Natural killer cell (primary cell): ENCODE measurements around the gene BANF1. TPM values are rescaled to one million over a fixed set of nuclear protein-coding genes. Genes with fewer than 3 reads are reported as not detected.
A peak's percentile ranks its signal among the peaks of the same experiment; 100 is the strongest.

ENCODE experiments used
- ATAC-seq, 3 donors: fragments of 150-1000 bp in 2 of 3; fragments of 200-7000 bp in 1 of 3; cut with Tn5 transposase; 1 replicate in 1 of 3; 2 replicates in 2 of 3; pipeline ENCODE4 v1.10.0; 2021; ENCODE audit warnings: mild to moderate bottlenecking in 2 of 3, moderate library complexity in 2 of 3
- DNase-seq, 2 donors: peaks; one replicate each; pipeline versions ENCODE4 v3.0.0 to v3.0.0-alpha.2; 2013 to 2021; ENCODE audit warnings: mixed read lengths in 1 of 2
- H3K27ac ChIP-seq: one replicate; pipeline ENCODE4 v1.5.1; 2013; ENCODE audit warnings: mild to moderate bottlenecking, low read length
- H3K27me3 ChIP-seq: one replicate; pipeline ENCODE4 v1.6.1; 2013; ENCODE audit warnings: low read length; ENCODE audit not compliant: control insufficient read depth, insufficient read depth
- H3K36me3 ChIP-seq: one replicate; pipeline ENCODE4 v1.6.1; 2013; ENCODE audit warnings: low read length; ENCODE audit not compliant: control insufficient read depth, insufficient read depth
- H3K4me1 ChIP-seq: one replicate; pipeline ENCODE4 v1.6.1; 2013; ENCODE audit warnings: low read length; ENCODE audit not compliant: control insufficient read depth, insufficient read depth
- H3K4me3 ChIP-seq: one replicate; pipeline ENCODE4 v1.5.1; 2013; ENCODE audit warnings: low read length
- H3K9me3 ChIP-seq: one replicate; pipeline ENCODE4 v1.6.1; 2013; ENCODE audit warnings: low read length; ENCODE audit not compliant: control insufficient read depth, insufficient read depth
- H3K27ac Mint-ChIP-seq, 2 donors: one replicate each; pipeline ENCODE4 v1.8.0; 2022; ENCODE audit warnings: mild to moderate bottlenecking in 2 of 2, mixed read lengths in 2 of 2, moderate library complexity in 1 of 2
- H3K27me3 Mint-ChIP-seq, 2 donors: one replicate each; pipeline ENCODE4 v1.8.0; 2022; ENCODE audit warnings: low read depth in 2 of 2, mixed read lengths in 2 of 2
- H3K36me3 Mint-ChIP-seq: one replicate; pipeline ENCODE4 v1.8.0; 2022; ENCODE audit warnings: mixed read lengths
- H3K4me1 Mint-ChIP-seq, 2 donors: one replicate each; pipeline ENCODE4 v1.8.0; 2022; ENCODE audit warnings: mixed read lengths in 2 of 2
- H3K4me3 Mint-ChIP-seq: one replicate; pipeline ENCODE4 v1.8.0; 2022; ENCODE audit warnings: mild to moderate bottlenecking, moderate library complexity, mixed read lengths
- H3K9me3 Mint-ChIP-seq, 2 donors: one replicate each; pipeline ENCODE4 v1.8.0; 2022; ENCODE audit warnings: mixed read lengths in 2 of 2
- CTCF ChIP-seq: fragments of 200-600 bp; IDR thresholded peaks from one replicate; pipeline ENCODE4 v1.8.0; 2022; ENCODE audit warnings: antibody characterized with exemption
- WGBS: methylation state at CpG from one replicate; pipeline ENCODE4 v1.1.7; 2013; ENCODE audit warnings: missing lambda C conversion rate; ENCODE audit not compliant: insufficient coverage; 5-methylcytosine and 5-hydroxymethylcytosine counted together
- intact Hi-C: fragments of 100-400 bp; cut with micrococcal nuclease; formaldehyde crosslinking; loops from one replicate; pipeline ENCODE4 v1.14.2; 2022
- total RNA-seq, 4 donors: library from RNA; stranded (reverse); fragments of 120-200 nt in 1 of 4; gene quantifications; one replicate each; pipeline versions ENCODE4 v1.2.3 to v1.2.4, GENCODE V29; 2013 to 2022

The BANF1 gene
- total RNA-seq, 3 donors from 2014 or later (not counting 1 experiment from before 2014, with no cell fraction given), result 87.8 to 107 (median 90.4) TPM

- Mint-ChIP-seq H3K9me3 (no peaks in the 10 kb centered on the region), H3K36me3 (no peaks in the 10 kb centered on the region), H3K4me1 (peaks cover 19 to 21% of the 10 kb centered on the region in 2 donors), H3K27me3 (no peaks in the 10 kb centered on the region), H3K27ac (no peak overlapping the region), H3K4me3 (no peak overlapping the region)
- Histone ChIP-seq H3K36me3 (peaks cover 29% of the 10 kb centered on the region), H3K4me1 (peaks cover 15% of the 10 kb centered on the region), H3K9me3 (no peaks in the 10 kb centered on the region), H3K4me3 (no peak overlapping the region), H3K27me3 (no peaks in the 10 kb centered on the region), H3K27ac (no peak overlapping the region)
- ATAC-seq (no peak), DNase-seq (no peak)
- 89% methylated on average over 10 of the region's 10 CpGs for WGBS
- intact Hi-C loops, result no loop called here
- no peak for TF ChIP-seq CTCF
These were observed 23.0 kb upstream of the BANF1 start for GRCh38 chr11:65979261-65979759.

- Histone ChIP-seq H3K4me3 (no peak overlapping the region), H3K27me3 (no peaks in the 10 kb centered on the region), H3K36me3 (peaks cover 29% of the 10 kb centered on the region), H3K4me1 (peaks cover 10% of the 10 kb centered on the region), H3K27ac (no peak overlapping the region), H3K9me3 (no peaks in the 10 kb centered on the region)
- Mint-ChIP-seq H3K27ac (no peak overlapping the region), H3K9me3 (no peaks in the 10 kb centered on the region), H3K4me3 (no peak overlapping the region), H3K27me3 (no peaks in the 10 kb centered on the region), H3K36me3 (no peaks in the 10 kb centered on the region), H3K4me1 (peaks cover 10 to 12% of the 10 kb centered on the region in 2 donors)
- DNase-seq, result no peak
- intact Hi-C loops, result loop anchor here (10.0 kb wide), 1 partner anchor 436 kb away; no protein-coding TSS in a partner anchor
- no peak for TF ChIP-seq CTCF
- 90% methylated on average over 12 of the region's 12 CpGs for WGBS
- peak in 1 of 3 donors; percentile 5 for ATAC-seq
These were observed 21.1 kb upstream of the BANF1 start for GRCh38 chr11:65981101-65981740.

GRCh38 chr11:65981972-65982823 lies 20.1 kb upstream of the BANF1 start:
- WGBS, result 86% methylated on average over 16 of the region's 16 CpGs
- H3K4me3 Mint-ChIP-seq, result no peak overlapping the region
- H3K9me3 Mint-ChIP-seq, result no peaks in the 10 kb centered on the region
- H3K36me3 Mint-ChIP-seq, result no peaks in the 10 kb centered on the region
- H3K27ac Mint-ChIP-seq, result no peak overlapping the region
- no peak overlapping the region for H3K4me3 ChIP-seq
- peaks cover 20% of the 10 kb centered on the region for H3K36me3 ChIP-seq
- no peaks in the 10 kb centered on the region for H3K27me3 ChIP-seq
- no peak for TF ChIP-seq CTCF
- H3K9me3 ChIP-seq, result no peaks in the 10 kb centered on the region
- intact Hi-C loops, result loop anchor here (10.0 kb wide), 1 partner anchor 437 kb away; no protein-coding TSS in a partner anchor
- peak in 1 of 3 donors; percentile 16 for ATAC-seq
- peaks cover 2 to 3% of the 10 kb centered on the region in 2 donors for H3K4me1 Mint-ChIP-seq
- no peak overlapping the region for H3K27ac ChIP-seq
- no peaks in the 10 kb centered on the region for H3K4me1 ChIP-seq
- H3K27me3 Mint-ChIP-seq, result no peaks in the 10 kb centered on the region
- no peak for DNase-seq
